NOMO-1 treated with dmso at 0.1 percent for 144 hours (cell line): ENCODE results near the gene RELCH.
"Not testable (repeated sequence)": the region's sequence is repeated elsewhere in the genome, so short reads cannot be mapped to it uniquely, and the experiment has no call there.

Source experiments
- DNase-seq: peaks from one replicate; lab custom pipeline; 2025; ENCODE audit not compliant: unreplicated experiment; lab: John Stamatoyannopoulos, UW

The RELCH gene

GRCh38 chr18:62186774-62187542 lies at the start of gene RELCH, which contains the start of gene PIGN:
TSS of gene RELCH (plus strand) at chr18:62187255. CDS start at chr18:62187506, 251 bp downstream.
TSS of gene PIGN (minus strand) at chr18:62187056. CDS start at chr18:62161353, 25,703 bp downstream.
- DNase-seq: peak; percentile 98

DNA sequence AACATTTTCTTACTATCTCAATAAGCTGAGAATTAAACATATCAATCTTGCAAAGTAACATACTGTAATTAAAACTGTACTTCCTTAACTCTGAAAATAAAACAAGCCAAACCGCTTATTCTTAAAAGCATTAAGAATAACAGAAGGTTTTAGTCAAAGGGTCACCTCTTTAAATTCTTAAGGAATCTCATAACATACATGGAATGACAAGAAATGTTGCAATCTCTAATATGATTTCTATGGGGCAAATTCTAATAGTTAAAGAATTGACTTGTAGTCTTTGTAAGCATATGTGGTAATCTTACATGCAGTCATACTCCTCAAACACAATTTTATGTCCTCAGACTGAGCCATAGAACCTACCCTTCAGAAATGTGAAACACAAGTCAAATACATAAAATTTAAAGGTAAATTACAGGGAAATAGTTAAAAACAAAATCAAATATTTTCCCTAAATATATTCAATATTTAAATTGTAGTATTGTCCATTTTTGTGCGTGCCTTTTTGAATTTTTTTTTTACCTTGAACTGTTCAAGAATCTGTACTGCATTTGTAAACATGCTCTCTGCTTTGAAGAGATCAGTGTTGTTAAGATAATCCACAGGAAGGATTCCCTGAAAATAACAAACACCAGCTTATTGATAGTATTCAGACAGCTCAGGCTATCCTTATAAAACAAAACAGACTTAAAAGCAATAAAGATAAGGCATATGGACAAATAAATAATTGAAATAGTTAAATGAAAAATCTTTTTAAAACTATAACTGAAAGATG lies 48.4 kb upstream of the RELCH start:
- no peak for DNase-seq

GRCh38 chr18:62140259-62140658 lies 46.8 kb upstream of the RELCH start:
- no peak for DNase-seq

GRCh38 chr18:62144338-62144737 lies 42.7 kb upstream of the RELCH start:
- DNase-seq: no peak

DNA sequence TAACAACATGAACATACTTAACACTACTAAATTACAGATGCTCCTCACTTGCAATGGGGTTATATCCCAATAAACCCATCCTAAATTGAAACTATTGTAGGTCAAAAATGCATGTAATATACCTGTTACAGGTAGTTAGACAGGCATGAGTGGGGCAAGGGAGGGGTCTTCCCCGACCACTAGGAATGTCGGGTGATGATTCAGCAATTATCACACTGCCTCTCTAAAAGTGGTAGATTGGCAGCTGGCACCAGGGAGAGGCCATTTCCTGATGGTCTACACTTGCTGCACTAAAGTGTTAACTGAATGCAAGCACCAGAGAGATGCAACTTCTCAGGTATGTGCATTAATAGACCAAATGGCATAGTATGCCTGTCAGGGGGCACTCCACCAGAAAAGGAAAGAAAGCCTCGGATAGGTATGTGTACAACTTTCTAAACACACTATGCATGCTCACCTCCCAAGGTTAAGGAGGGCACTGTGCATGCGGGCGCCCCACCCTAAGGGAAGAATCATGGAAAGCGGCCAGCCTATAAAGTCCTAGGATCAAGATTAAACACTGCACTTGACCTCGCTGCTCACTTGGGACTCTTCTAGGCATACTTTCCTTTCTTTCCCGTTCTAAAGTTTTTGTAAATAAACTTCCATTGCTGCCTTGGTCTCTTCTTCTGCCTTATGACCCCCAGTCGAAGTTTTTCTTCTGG lies 35.8 kb upstream of the RELCH start:
- no peak for DNase-seq

DNA sequence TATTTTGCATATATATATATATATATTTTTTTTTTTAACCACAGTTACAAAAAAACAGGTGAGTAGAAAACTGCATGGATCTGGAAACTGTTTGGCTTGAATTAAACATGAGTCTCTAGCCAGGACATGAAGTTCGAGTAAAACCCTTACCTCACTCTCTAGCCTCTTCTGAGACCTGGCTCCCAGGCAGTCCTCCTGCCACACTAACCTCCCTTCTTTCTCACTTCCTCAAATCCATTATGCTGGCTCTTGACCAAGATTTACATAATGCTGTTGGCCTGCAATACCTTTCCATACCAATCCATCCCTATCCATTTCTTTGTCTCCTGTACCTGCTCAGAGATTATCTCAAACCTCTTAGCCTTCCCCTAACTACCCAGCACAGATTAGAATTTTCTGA lies 34.2 kb upstream of the RELCH start:
- peak; percentile 48 for DNase-seq

DNA sequence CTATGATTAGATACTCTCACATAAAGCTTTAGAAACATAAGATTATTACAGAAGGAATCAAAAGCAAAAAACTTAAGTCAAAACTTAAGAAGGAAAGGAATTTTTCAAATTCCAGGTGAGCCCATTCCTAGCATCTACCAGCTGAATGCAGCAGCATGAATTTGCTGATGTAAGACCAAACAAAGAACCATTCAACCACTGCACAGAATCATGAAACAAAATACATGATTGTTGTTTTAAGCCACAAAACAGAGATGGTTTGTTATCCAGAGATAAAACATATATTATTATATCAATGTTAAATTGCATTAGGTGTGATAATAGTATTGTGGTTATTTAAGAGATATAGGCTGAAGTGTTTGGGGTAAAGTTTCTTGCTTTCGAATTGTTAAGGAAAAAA lies 29.2 kb upstream of the RELCH start:
- no peak for DNase-seq

- no peak for DNase-seq
Measured at GRCh38 chr18:62164310-62164709, 22.7 kb upstream of the RELCH start.

- no peak for DNase-seq
Measured at GRCh38 chr18:62164855-62165487, 22.1 kb upstream of the RELCH start.

- DNase-seq: no peak
Measured at GRCh38 chr18:62165583-62165982, 21.5 kb upstream of the RELCH start.

DNA sequence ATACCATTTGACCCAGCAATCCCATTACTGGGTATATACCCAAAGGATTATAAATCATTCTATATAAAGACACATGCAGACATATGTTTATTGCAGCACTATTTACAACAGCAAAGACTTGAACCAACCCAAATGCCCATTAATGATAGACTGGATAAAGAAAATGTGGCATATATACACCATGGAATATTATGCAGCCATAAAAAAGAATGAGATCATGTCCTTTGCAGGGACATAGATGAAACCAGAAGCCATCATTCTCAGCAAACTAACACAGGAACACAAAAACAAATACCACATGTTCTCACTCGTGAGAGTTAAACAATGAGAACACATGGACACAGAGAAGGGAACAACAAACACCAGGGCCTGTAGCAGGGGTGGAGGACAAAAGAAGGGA lies 20.5 kb upstream of the RELCH start:
- DNase-seq: not testable (repeated sequence)

- no peak for DNase-seq
Measured at GRCh38 chr18:62170857-62171256, 16.2 kb upstream of the RELCH start.

DNA sequence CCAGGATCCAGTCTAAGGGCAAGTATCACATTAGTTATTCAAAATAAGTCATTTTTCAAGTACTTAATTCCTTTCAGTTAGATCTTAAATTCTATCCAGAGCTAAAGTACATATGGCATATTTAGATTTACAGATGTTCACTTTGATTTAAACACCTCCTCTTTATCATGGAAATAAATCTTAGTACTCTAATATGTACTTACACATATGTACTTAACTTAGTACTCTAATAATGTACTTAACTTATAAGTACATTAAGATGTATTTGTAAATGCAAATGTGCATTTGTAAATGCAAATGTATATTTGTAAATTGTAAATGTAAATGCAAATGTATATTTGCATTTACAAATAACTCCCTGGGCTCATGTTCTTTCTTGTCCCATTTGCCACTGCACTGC lies 14.8 kb upstream of the RELCH start:
- DNase-seq: no peak

DNA sequence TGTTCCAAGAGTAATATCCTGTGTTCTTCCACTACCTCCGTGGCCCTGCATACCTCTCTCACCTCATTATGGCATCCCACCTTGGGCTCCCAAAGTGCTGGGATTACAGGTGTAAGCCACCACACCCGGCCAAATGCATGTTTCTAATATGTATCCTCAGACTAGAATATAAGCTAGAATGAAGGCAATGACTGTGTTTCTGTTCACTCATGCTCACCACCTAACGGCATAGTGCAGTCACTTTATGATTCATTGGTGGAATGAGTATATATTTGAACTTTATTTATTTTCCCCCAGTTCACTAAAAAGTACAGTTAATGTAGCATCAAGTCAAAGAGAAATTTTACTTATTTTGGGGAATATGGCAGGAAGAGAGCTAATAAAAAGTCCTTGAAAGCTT lies 11.5 kb upstream of the RELCH start:
- no peak for DNase-seq

DNA sequence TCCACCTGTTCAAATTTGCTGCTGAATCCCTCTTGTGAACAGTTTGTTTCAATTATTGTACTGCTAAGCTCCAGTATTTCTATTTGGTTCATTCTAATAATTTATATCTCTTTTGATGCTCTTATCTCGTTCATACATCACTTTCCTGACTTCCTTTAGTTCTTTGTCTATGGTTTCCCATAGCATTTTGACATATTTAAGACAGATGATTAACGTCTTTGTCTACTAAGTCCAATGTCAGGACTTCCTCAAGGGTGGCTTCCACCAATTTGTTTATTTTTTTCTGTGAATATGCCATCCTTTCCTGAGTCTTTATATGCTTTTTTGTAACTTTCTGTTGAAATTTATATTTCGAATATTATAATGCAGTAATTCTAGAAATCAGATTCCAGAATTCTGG lies 9.8 kb upstream of the RELCH start:
- no peak for DNase-seq

GRCh38 chr18:62179213-62179612 lies 7.8 kb upstream of the RELCH start:
- DNase-seq: no peak

DNA sequence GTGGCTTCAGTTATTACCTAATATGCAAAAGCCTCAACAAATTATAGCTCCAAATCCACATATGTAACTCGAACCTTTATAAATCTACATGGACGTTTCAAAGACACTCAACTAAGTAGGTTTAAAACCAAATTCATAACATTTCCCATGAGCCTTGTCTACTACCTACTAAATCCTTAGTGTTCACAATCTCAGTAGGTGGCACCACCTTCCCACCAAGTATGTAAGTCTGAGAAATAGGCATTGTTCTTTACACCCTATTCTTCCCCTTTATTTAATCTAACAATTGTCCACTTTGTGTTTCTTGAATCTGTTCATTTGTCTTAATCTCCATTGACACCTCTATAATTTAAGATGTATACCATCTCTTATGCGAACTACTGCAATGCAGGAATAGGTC lies 4.8 kb upstream of the RELCH start:
- DNase-seq: no peak

DNA sequence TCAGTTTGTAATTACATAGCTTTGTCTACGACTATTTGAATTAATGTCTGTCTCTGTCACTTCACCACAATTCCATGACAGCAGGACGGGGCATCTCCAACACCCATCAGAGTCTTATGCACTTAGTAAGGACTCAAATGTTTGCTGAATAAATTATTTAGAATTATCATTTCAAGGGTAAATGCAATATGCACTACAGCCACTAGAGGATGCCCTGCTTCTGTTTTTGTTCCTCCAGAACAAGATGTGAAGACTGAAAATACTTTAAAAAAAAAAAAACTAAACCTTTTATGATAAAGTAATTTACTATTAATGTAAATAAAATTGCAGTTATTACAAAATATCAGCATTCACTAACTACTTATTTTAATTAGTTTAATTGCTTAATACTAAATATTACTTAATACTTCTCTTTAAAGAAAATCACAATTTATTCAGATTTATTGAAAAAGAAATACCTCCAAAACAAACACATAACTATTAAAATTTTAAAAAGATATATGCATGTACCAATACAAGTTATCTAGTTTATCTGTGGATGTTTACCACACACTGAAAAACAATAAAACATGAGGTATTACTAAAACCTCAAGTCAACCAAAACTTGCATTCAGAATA lies 3.4 kb upstream of the RELCH start:
- DNase-seq: no peak

GRCh38 chr18:62186499-62186773 lies 619 bp upstream of the RELCH start:
- DNase-seq: no peak

GRCh38 chr18:62187543-62188510 lies 772 bp downstream of the RELCH start:
- DNase-seq: peak; percentile 11
